ENCODE data around the gene POLR3E.

The POLR3E gene

DNA sequence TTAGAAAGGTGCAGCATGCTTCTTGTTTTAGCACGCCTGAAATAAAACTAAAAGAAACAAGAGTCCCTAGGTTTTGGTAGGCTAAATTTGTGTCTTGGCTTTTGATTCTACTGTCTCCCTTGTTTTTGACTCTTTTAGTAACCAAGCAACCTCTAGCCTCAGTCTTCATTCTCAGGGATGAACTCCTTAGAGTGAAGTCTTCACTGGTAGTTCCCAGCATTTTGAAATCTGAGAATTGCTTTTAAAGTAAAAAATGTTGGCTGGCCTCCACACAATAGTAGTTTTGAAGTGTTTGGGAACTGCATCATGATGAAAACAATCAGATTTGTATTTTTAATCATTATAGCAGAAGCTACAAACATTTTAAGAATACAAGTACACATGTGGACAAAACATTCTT lies 83.3 kb downstream of the POLR3E start:
- Histone ChIP-seq H3K4me3 (ENCODE audit: low read length) (no peak overlapping the region), H3K27me3 (ENCODE audit: control insufficient read depth, insufficient read depth, low read length) (no peaks in the 10 kb centered on the region), H3K9ac (ENCODE audit: low read length) (no peak overlapping the region), H3K9me3 (ENCODE audit: control insufficient read depth, low read length) (no peaks in the 10 kb centered on the region), H3K4me1 (ENCODE audit: control insufficient read depth, insufficient read depth, low read length) (no peaks in the 10 kb centered on the region), H3K36me3 (ENCODE audit: control insufficient read depth, insufficient read depth, low read length) (no peaks in the 10 kb centered on the region)

GRCh38 chr16:22381392-22381791 lies 84.2 kb downstream of the POLR3E start:
- no peaks in the 10 kb centered on the region for H3K9me3 ChIP-seq (ENCODE audit: control insufficient read depth, low read length)
- no peak overlapping the region for H3K9ac ChIP-seq (ENCODE audit: low read length)
- H3K36me3 ChIP-seq (ENCODE audit: control insufficient read depth, insufficient read depth, low read length), result no peaks in the 10 kb centered on the region
- H3K27me3 ChIP-seq (ENCODE audit: control insufficient read depth, insufficient read depth, low read length), result no peaks in the 10 kb centered on the region
- H3K4me3 ChIP-seq (ENCODE audit: low read length), result no peak overlapping the region
- H3K4me1 ChIP-seq (ENCODE audit: control insufficient read depth, insufficient read depth, low read length), result no peaks in the 10 kb centered on the region

- Histone ChIP-seq H3K9ac (ENCODE audit: low read length) (no peak overlapping the region), H3K4me3 (ENCODE audit: low read length) (no peak overlapping the region), H3K36me3 (ENCODE audit: control insufficient read depth, insufficient read depth, low read length) (no peaks in the 10 kb centered on the region), H3K4me1 (ENCODE audit: control insufficient read depth, insufficient read depth, low read length) (no peaks in the 10 kb centered on the region), H3K27me3 (ENCODE audit: control insufficient read depth, insufficient read depth, low read length) (no peaks in the 10 kb centered on the region), H3K9me3 (ENCODE audit: control insufficient read depth, low read length) (no peaks in the 10 kb centered on the region)
Measured at GRCh38 chr16:22383827-22384226, 86.6 kb downstream of the POLR3E start.
